Measurements from ENCODE around the gene RASAL3. TPM values are rescaled to one million over a fixed set of nuclear protein-coding genes. Genes with fewer than 3 reads are reported as not detected.

RASAL3 gene
- total and polyA plus RNA-seq, 4 donors: 0.76 to 1.5 (median 1.1) TPM

DNA sequence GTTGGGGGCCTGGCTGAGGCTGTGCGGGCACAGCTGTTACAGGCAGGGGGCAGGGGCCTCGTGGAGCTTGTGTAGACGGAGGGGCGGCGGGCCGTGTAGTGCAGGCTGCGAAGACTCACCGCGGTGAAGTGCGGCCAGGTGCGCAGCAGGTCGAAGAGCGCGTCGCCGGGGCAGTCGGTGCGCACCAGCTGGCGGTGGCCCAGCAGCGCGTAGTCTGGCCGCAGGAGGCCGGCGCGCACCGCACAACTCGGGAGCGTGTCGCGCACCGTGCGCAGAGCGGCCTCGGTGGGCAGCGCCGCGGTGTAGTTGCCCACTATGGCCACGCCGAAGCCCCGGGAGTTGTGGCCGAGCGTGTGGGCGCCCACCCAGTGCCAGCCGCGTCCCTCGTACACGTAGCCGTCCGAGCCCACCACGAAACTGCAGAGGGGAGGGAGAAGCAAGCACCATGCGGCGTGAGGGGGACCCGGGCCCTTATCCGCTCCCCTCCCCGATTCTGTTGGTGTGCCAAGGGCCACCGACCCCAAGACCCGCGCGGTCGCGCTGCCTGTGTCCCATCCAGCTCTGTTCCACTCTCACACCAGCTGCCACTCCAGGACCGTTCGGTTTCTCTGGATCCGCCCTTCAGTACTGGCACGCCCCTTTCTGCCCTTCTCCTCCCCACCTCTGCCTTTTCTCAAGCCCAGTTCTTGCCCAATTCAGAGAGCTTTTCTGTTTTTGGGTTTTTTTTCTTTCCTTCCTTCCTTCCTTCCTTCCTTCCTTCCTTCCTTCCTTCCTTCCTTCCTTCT, 5.4 kb upstream of the RASAL3 start (continued):
- TF ChIP-seq SP1 (IDR thresholded peaks at IDR 0.05): no peak
- TF ChIP-seq YY1 (IDR thresholded peaks at IDR 0.05): no peak
- TF ChIP-seq, protein P1, sequence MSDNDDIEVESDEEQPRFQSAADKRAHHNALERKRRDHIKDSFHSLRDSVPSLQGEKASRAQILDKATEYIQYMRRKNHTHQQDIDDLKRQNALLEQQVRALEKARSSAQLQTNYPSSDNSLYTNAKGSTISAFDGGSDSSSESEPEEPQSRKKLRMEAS (IDR thresholded peaks at IDR 0.05): no peak

DNA sequence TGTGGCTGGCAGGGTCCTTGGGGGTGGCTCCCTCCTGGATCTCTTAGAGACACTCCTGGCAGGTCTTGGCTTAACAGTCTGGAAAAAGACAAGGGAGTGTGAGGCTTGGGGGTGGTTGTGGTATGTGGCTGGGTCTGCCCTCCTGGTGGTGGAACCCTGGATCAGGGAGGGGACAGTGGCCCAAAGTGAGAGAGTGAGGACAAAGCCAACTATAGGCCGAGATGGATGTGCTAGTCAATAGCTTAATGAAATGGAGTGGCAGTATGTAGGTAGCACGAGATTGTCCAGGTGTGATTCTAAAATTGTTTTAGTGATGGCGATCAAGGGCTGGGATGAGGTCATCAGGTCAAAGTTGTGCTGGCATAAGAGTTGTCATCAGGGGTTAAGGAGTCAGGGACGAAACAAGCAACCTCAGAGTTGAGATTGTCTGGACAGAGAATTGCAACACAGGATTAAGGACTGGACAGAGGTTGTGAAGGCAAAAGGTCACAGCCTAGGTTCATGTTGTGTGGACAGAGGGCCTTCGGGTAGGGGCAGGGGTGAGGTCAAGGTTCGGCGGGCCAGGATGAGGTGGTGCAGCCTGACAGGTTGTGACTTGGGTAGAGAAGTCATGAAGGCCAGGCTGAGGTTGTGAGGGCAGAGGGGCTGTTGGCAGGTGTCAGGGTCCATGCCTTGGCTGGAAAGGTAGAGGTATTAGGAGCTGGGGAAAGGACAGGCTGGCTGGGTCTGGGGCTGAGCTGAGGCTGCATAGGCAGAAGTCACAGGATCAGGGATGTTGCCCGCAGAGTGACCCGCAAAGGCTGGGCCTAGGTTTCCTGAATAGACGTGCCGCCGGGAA, 4.5 kb upstream of the RASAL3 start:
- no peak overlapping the region for H3K9ac ChIP-seq (ENCODE audit: low read depth in 1 of 2, low read length in 2 of 2)
- peak overlapping the region in 1 of 2 donors; percentile 61 for H3K27ac ChIP-seq (ENCODE audit: low read depth in 1 of 2, low read length in 2 of 2)
- no peak for TF ChIP-seq EGR1 (IDR thresholded peaks at IDR 0.05; ENCODE audit: low read depth in 2 of 2)
- TF ChIP-seq, protein P2, sequence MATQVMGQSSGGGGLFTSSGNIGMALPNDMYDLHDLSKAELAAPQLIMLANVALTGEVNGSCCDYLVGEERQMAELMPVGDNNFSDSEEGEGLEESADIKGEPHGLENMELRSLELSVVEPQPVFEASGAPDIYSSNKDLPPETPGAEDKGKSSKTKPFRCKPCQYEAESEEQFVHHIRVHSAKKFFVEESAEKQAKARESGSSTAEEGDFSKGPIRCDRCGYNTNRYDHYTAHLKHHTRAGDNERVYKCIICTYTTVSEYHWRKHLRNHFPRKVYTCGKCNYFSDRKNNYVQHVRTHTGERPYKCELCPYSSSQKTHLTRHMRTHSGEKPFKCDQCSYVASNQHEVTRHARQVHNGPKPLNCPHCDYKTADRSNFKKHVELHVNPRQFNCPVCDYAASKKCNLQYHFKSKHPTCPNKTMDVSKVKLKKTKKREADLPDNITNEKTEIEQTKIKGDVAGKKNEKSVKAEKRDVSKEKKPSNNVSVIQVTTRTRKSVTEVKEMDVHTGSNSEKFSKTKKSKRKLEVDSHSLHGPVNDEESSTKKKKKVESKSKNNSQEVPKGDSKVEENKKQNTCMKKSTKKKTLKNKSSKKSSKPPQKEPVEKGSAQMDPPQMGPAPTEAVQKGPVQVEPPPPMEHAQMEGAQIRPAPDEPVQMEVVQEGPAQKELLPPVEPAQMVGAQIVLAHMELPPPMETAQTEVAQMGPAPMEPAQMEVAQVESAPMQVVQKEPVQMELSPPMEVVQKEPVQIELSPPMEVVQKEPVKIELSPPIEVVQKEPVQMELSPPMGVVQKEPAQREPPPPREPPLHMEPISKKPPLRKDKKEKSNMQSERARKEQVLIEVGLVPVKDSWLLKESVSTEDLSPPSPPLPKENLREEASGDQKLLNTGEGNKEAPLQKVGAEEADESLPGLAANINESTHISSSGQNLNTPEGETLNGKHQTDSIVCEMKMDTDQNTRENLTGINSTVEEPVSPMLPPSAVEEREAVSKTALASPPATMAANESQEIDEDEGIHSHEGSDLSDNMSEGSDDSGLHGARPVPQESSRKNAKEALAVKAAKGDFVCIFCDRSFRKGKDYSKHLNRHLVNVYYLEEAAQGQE (IDR thresholded peaks at IDR 0.05): peak; percentile 53
- TF ChIP-seq, protein P3, sequence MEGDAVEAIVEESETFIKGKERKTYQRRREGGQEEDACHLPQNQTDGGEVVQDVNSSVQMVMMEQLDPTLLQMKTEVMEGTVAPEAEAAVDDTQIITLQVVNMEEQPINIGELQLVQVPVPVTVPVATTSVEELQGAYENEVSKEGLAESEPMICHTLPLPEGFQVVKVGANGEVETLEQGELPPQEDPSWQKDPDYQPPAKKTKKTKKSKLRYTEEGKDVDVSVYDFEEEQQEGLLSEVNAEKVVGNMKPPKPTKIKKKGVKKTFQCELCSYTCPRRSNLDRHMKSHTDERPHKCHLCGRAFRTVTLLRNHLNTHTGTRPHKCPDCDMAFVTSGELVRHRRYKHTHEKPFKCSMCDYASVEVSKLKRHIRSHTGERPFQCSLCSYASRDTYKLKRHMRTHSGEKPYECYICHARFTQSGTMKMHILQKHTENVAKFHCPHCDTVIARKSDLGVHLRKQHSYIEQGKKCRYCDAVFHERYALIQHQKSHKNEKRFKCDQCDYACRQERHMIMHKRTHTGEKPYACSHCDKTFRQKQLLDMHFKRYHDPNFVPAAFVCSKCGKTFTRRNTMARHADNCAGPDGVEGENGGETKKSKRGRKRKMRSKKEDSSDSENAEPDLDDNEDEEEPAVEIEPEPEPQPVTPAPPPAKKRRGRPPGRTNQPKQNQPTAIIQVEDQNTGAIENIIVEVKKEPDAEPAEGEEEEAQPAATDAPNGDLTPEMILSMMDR (IDR thresholded peaks at IDR 0.05; ENCODE audit: low read depth, low read length, missing input control): no peak
- TF ChIP-seq SP1 (IDR thresholded peaks at IDR 0.05): peak; percentile 79
- no peak for TF ChIP-seq FOXA1 (IDR thresholded peaks at IDR 0.05)
- TF ChIP-seq, protein P4, sequence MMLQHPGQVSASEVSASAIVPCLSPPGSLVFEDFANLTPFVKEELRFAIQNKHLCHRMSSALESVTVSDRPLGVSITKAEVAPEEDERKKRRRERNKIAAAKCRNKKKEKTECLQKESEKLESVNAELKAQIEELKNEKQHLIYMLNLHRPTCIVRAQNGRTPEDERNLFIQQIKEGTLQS (IDR thresholded peaks at IDR 0.05): no peak
- TF ChIP-seq YY1 (IDR thresholded peaks at IDR 0.05): peak; percentile 48
- peak; percentile 96 to 97 for TF ChIP-seq HNF4A (conservative IDR thresholded peaks at IDR 0.05)
- TF ChIP-seq JUND (IDR thresholded peaks at IDR 0.05): peak; percentile 29 to 74
- TF ChIP-seq NR2F2 (IDR thresholded peaks at IDR 0.05): peak; percentile 95
- TF ChIP-seq GABPA (IDR thresholded peaks at IDR 0.05 in 1 of 2, conservative IDR thresholded peaks at IDR 0.05 in 1 of 2): no peak
- TF ChIP-seq HNF4G (IDR thresholded peaks at IDR 0.05): peak; percentile 84
- TF ChIP-seq RAD21 (IDR thresholded peaks at IDR 0.05): peak in 1 of 2 donors; percentile 51
- TF ChIP-seq, protein P5, sequence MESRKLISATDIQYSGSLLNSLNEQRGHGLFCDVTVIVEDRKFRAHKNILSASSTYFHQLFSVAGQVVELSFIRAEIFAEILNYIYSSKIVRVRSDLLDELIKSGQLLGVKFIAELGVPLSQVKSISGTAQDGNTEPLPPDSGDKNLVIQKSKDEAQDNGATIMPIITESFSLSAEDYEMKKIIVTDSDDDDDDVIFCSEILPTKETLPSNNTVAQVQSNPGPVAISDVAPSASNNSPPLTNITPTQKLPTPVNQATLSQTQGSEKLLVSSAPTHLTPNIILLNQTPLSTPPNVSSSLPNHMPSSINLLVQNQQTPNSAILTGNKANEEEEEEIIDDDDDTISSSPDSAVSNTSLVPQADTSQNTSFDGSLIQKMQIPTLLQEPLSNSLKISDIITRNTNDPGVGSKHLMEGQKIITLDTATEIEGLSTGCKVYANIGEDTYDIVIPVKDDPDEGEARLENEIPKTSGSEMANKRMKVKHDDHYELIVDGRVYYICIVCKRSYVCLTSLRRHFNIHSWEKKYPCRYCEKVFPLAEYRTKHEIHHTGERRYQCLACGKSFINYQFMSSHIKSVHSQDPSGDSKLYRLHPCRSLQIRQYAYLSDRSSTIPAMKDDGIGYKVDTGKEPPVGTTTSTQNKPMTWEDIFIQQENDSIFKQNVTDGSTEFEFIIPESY (IDR thresholded peaks at IDR 0.05): peak; percentile 27
- peak; percentile 97 to 98 for TF ChIP-seq RXRA (IDR thresholded peaks at IDR 0.05)
- TF ChIP-seq TAF1 (conservative IDR thresholded peaks at IDR 0.05): no peak
- TF ChIP-seq FOXA2 (IDR thresholded peaks at IDR 0.05): peak; percentile 42
- TF ChIP-seq, protein P1 (IDR thresholded peaks at IDR 0.05): peak; percentile 57
- no peaks in the 10 kb centered on the region for H3K27me3 ChIP-seq (ENCODE audit: control insufficient read depth in 4 of 4, insufficient read depth in 4 of 4, low read length in 3 of 4)
- DNase-seq (ENCODE audit: low spot score): peak; percentile 53
- no peaks in the 10 kb centered on the region for H3K9me3 ChIP-seq (ENCODE audit: control insufficient read depth in 4 of 4, low read length in 3 of 4)
- H3K36me3 ChIP-seq (ENCODE audit: control insufficient read depth in 4 of 4, insufficient read depth in 3 of 4, low read depth in 1 of 4, low read length in 3 of 4): peaks cover 0 to 6% (median under 1%) of the 10 kb centered on the region in 4 donors
- H3K4me3 ChIP-seq (ENCODE audit: low read depth in 1 of 3, low read length in 3 of 3): no peak overlapping the region
- H3K4me1 ChIP-seq (ENCODE audit: control insufficient read depth in 4 of 4, insufficient read depth in 4 of 4, low read length in 3 of 4): peaks cover 14 to 29% (median 23%) of the 10 kb centered on the region in 4 donors
- 34% methylated on average over 12 of the region's 12 CpGs for WGBS
